Thoracic aorta (tissue), 2 donors: ENCODE results near the gene CLASP1. TPM values are rescaled to one million over a fixed set of nuclear protein-coding genes. Genes with fewer than 3 reads are reported as not detected.
"Not testable (repeated sequence)": the region's sequence is repeated elsewhere in the genome, so short reads cannot be mapped to it uniquely, and the experiment has no call there.

ENCODE experiments used
- ATAC-seq: fragments of 150-250 bp; one replicate; pipeline ENCODE4 v1.8.0; 2017; ENCODE audit warnings: low read depth; ENCODE audit not compliant: insufficient number of reproducible peaks, low FRiP score
- DNase-seq: peaks from one replicate; pipeline ENCODE4 v3.0.0-alpha.2; 2020; ENCODE audit warnings: low spot score
- H3K27ac ChIP-seq, 2 donors: fragments of 200-600 bp; sonication (generic); 1 replicate in 1 of 2; 2 replicates in 1 of 2; pipeline ENCODE4 v1.5.1; 2016; ENCODE audit warnings: mild to moderate bottlenecking in 2 of 2, moderate library complexity in 2 of 2
- H3K27me3 ChIP-seq: fragments of 200-600 bp; sonication (generic); replicated peaks from 2 replicates; pipeline ENCODE4 v1.6.0; 2016; ENCODE audit warnings: mild to moderate bottlenecking; ENCODE audit not compliant: insufficient read depth
- H3K36me3 ChIP-seq: fragments of 200-600 bp; sonication (generic); one replicate; pipeline ENCODE4 v1.5.1; 2016
- H3K4me1 ChIP-seq, 2 donors: fragments of 200-600 bp; sonication (generic); 1 replicate in 1 of 2; 2 replicates in 1 of 2; pipeline versions ENCODE4 v1.5.1 to v1.6.0; 2016; ENCODE audit warnings: low read depth in 2 of 2, mild to moderate bottlenecking in 1 of 2; ENCODE audit not compliant: control insufficient read depth in 1 of 2
- H3K4me3 ChIP-seq: fragments of 200-600 bp; sonication (generic); 2 replicates; pipeline ENCODE4 v1.5.1; 2016; ENCODE audit warnings: mild to moderate bottlenecking
- H3K9me3 ChIP-seq: fragments of 200-600 bp; sonication (generic); 2 replicates; pipeline ENCODE4 v1.5.1; 2016
- total RNA-seq, 2 donors: library from RNA; depleted of rRNA; stranded (reverse); fragments of >200 nt; gene quantifications; one replicate each; pipeline versions ENCODE4 v1.1.0 to v1.2.3, GENCODE V29; 2016
- TF ChIP-seq, protein P1 (sequence below): fragments of 200-600 bp; sonication (generic); IDR thresholded peaks from one replicate; pipeline ENCODE4 v1.5.1; 2019; ENCODE audit warnings: antibody characterized with exemption

The CLASP1 gene
- total RNA-seq, 2 donors from 2014 or later, result 69.7 to 113 TPM

DNA sequence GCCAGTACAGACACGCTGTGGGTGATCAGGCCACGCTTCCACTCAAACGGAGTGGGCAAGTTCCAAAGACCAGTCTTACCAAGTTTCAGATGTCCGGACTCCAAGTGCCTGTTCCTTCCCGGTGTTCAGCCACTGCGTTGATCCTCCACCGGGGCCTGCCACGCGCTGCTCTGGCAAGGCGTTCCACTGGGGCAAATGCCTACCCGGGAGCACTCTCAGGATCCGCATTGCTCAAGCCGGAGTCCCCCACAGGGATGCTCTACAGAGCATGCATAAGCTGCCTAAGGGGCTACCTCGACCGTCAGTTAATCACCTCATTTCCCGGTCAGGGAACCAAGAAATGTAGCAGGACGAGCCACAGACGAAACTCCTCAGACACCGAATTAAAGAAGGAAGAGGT is 37.0 kb upstream of the CLASP1 start:
- no peaks in the 10 kb centered on the region for H3K36me3 ChIP-seq
- no peak for ATAC-seq
- no peaks in the 10 kb centered on the region for H3K27me3 ChIP-seq
- TF ChIP-seq, protein P1, sequence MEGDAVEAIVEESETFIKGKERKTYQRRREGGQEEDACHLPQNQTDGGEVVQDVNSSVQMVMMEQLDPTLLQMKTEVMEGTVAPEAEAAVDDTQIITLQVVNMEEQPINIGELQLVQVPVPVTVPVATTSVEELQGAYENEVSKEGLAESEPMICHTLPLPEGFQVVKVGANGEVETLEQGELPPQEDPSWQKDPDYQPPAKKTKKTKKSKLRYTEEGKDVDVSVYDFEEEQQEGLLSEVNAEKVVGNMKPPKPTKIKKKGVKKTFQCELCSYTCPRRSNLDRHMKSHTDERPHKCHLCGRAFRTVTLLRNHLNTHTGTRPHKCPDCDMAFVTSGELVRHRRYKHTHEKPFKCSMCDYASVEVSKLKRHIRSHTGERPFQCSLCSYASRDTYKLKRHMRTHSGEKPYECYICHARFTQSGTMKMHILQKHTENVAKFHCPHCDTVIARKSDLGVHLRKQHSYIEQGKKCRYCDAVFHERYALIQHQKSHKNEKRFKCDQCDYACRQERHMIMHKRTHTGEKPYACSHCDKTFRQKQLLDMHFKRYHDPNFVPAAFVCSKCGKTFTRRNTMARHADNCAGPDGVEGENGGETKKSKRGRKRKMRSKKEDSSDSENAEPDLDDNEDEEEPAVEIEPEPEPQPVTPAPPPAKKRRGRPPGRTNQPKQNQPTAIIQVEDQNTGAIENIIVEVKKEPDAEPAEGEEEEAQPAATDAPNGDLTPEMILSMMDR, result no peak
- peaks cover 26% of the 10 kb centered on the region for H3K9me3 ChIP-seq
- no peak overlapping the region for H3K27ac ChIP-seq
- H3K4me1 ChIP-seq, result no peaks in the 10 kb centered on the region
- no peak overlapping the region for H3K4me3 ChIP-seq
- DNase-seq, result no peak

DNA sequence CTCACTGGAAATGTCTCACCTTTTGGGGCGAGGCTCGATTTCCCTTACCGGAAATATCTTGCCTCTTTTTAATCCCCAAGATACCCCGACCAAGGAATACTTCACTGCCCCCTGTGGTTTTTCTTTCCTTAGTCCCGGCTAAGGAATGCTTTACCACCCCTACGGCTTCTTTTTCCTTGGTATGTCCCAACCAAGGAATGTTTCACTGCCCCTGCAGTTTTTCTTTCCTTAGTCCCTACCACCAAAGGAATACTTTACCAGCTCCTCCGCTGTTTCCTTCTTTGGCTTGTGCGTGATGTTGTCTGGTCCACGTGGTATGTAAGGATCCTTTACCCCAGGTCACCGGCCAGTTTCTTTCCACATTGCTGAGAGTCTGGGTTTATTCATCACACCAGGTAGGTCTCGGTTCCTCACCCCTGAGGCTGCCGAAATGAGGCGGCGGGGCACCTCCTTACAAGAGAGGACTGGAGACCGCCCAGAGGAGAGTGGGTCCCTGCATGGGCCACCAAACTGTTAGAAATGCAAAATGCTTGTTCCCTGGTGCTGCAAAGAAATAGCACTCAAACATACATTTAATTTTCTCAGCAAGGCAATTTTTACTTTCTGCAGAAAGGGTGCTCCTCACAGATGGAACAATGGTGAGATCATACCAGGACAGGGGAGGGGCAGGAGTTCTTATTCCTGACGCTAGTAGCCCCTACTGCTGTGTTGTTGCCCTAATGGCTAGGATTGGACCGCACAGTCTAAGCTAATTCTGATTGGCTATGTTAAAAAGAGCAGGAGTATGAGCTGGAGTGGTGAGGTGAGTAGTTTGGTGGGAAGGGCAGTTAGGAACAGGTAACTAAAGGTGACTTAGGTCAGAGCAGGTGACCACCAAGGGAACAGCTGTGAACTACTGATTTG is 33.4 kb upstream of the CLASP1 start:
- peaks cover 28% of the 10 kb centered on the region for H3K9me3 ChIP-seq
- no peaks in the 10 kb centered on the region for H3K36me3 ChIP-seq
- no peak overlapping the region for H3K27ac ChIP-seq
- no peak overlapping the region for H3K4me3 ChIP-seq
- no peaks in the 10 kb centered on the region for H3K27me3 ChIP-seq
- no peak for DNase-seq
- TF ChIP-seq, protein P1, result no peak
- H3K4me1 ChIP-seq, result no peaks in the 10 kb centered on the region
- no peak for ATAC-seq

DNA sequence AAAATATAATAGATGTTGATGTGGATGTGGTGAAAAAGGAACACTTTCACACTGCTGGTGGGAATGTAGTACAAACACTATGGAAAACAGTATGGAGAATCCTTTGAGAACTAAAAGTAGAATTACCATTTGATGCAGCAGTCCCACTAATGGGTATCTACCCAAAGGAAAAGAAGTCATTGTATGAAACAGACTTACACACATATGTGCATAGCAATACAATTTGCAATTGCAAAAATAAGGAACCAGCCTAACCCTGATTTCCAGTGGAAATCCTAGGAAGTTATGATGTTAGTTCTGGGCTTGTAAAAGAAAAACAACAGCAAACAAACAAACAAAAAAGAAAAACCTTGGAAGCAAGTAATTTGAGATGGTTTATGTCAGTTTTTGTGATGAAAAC is 28.6 kb upstream of the CLASP1 start:
- DNase-seq, result no peak
- H3K4me3 ChIP-seq, result no peak overlapping the region
- H3K4me1 ChIP-seq, result no peaks in the 10 kb centered on the region
- ATAC-seq, result no peak
- no peaks in the 10 kb centered on the region for H3K36me3 ChIP-seq
- H3K27ac ChIP-seq, result no peak overlapping the region
- peaks cover 28% of the 10 kb centered on the region for H3K9me3 ChIP-seq
- no peaks in the 10 kb centered on the region for H3K27me3 ChIP-seq
- TF ChIP-seq, protein P1, result no peak

DNA sequence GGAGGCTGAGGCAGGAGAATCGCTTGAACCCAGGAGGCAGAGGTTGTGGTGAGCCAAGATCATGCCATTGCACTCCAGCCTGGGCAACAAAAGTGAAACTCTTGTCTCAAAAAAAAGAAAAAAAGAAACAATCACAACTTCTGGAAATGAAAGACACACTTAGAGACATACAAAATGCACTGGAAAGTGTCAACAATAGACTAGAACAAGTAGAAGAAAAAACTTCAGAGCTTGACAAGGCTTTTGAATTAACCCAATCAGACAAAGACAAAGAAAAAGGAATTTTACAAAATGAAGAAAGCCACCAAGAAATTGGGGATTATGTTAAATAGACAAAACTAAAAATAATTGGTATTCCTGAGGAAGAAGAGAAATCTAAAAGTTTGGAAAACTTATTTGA is 22.4 kb upstream of the CLASP1 start:
- H3K9me3 ChIP-seq, result peaks cover 14% of the 10 kb centered on the region
- not testable (repeated sequence) for H3K4me3 ChIP-seq, ATAC-seq, H3K27ac ChIP-seq, H3K27me3 ChIP-seq, H3K4me1 ChIP-seq, DNase-seq, H3K36me3 ChIP-seq

DNA sequence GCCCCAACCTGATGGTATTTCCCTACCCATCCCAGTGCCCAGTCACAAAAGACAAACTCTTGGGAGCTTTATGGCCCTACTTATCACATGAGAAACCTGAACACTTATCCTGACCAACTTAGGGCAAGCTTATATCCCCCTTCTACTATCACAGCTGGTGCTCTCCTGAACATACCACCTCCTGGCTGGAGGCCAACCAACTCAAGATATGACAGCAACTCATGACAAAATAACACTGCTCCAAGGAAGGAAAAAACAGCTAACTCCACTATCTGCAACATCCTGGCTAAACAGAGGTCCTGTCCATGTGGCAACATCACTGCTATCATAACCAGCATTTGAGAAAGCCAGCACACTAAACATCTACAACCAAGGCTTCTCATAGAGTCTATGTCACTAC is 20.9 kb upstream of the CLASP1 start:
- H3K4me1 ChIP-seq, result no peaks in the 10 kb centered on the region
- H3K27me3 ChIP-seq, result no peaks in the 10 kb centered on the region
- H3K27ac ChIP-seq, result no peak overlapping the region
- H3K4me3 ChIP-seq, result no peak overlapping the region
- ATAC-seq (no peak), DNase-seq (no peak)
- no peaks in the 10 kb centered on the region for H3K36me3 ChIP-seq
- H3K9me3 ChIP-seq, result peaks cover 4% of the 10 kb centered on the region
- TF ChIP-seq, protein P1, result no peak
